GM18907 (cell line): ENCODE results near the gene SEC16A.

Source experiments
- ATAC-seq: cut with Tn5 transposase; IDR thresholded peaks from one replicate; pipeline ENCODE4 v1.9.1; 2021; ENCODE audit warnings: mild to moderate bottlenecking, moderate library complexity; ENCODE audit not compliant: unreplicated experiment

SEC16A gene

DNA sequence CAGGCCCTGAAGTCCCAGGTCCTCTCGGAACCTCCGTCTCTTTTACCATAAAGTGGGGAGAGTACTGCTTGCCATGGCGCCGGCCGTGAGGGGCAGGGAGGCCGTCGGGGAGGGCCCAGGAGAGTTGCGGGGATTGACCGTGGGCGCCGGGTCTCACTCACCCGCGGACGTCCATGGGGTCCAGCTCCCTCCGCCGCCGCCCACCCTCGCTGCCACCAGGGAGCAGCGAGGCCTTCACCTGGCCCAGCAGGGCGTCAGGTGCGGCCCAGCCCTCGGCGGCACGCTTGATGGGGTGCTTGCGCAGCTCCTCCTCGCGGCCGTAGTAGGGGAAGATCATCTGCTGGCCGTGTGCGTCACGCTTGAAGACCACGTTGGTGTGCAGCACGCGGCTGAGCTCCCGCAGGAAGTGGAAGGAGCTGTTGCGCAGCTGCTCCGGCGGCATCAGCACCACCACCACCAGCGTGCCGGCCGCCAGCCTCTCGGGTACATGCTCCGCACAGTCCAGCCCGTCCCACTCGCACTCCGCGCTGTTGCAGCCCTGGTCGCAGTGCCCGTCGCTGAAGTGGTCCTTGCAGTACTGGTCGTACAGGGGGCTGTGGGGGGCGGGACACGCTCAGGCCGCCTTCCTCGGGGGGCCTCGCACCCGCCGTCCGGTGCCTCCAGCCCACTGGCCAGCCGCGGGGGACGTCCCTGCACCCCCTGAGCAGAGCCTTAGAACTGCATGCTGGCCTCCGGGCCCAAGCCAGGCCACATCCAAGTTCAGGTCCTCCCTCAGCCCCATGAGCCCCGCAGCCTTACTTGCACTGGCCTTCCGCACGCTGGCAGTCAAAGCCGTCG is 21.9 kb upstream of the SEC16A start:
- no peak for ATAC-seq

GRCh38 chr9:136502940-136503550 is 20.2 kb upstream of the SEC16A start:
- ATAC-seq: no peak

DNA sequence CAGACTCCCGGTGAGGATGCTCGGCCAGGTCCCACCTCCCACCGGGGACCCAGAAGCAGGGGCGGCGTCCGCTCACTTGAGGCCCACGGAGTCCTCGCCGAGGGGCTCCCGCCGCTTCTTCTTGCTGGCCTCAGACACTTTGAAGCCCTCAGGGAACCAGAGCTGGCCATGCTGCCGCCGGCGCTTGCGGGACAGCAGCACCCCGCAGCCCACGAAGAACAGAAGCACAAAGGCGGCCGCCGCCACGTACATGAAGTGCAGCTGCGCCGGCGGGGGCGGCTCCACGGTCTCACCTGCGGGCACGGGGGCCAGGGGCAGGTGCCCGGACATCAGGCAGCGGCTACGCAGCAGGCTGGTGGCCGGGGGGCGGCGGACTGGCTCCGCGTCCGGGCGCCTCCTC is 19.4 kb upstream of the SEC16A start:
- no peak for ATAC-seq

GRCh38 chr9:136501686-136502085 is 18.8 kb upstream of the SEC16A start:
- ATAC-seq: no peak

DNA sequence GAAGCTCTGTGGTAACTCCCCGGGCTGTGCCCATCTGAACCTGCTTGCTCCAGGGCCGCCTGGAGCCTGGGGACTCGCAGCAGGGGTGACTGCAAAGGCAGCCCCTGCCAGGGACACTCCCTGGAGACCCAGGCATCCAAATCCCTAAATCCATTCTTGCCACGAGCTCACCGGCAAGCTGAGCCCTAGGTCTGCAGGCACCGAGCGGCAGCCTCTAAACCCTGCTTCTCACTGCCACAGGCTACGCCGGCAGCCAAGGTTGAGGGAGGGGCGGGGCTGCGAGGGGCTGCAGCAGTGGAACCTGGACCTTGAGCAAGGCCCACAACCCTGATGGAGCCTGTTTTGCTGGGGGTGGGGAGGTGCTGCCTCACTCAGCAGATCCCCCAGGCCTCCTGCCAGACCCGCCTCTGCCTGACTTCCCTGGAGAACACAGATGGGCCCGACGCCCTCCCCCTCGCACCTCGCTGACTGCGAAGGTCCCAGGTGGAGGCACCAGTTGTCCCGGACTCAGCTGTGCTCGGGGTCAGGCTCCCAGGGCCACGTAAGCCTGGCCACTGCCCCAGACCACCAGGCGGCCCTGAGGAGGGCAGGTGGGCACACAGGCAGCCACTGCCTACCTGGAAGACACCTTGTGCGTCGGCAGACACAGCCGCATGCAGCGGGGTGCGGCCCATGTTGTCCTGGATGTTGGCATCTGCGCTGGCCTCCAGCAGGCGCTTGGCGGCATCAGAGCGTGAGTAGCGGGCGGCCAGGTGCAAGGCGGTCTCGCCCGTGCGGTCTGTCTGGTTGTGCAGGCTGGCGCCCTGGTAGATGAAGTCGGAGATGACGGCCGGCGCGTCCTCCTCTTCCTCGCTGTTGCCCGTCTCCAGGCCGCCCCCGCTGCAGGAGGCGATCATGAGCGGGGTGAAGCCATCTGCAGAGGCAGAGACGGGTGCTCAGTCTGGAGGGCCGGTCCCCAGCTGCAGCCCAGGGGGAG is 17.4 kb upstream of the SEC16A start:
- ATAC-seq: no peak

GRCh38 chr9:136499071-136499934 is 16.5 kb upstream of the SEC16A start:
- no peak for ATAC-seq

DNA sequence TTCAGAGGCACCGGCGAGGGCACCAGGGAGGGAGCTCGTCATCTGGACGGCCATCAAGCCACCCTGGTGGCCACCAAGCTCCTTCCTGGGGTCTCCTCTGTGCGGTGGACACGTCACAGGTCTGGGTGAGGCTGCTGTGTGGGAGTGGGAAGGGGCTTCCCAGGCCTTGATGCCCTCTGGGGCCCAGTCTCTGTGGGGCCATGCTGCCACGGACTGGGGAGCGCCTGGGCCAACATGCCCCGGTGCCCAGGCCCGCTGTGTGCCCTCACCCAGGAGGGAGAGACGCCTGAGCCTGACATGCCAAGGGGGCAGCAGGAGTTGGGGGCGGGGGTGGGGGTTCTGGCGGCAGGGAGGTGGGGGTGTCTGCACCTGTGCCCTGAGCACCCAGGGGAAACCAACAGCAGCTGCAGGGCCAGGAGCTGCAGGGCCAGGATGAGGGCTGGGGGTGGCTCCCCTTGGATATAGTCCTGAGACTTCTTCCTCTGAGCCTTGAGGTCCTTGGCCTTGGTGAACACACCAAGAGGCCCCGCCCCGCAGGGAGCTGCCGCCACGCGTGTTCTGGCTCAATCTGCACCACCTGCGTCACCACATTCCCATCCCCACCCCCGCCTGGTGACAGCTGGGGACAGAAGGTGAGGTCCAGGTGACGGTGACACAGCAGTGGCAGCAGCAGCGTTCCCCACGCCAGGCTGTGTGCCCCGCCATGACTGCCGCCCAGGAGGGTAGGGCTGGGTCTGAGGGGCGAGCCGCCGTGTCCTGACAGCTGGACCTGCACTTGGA is 15.3 kb upstream of the SEC16A start:
- no peak for ATAC-seq

GRCh38 chr9:136496801-136497620 is 14.2 kb upstream of the SEC16A start:
- ATAC-seq: no peak

DNA sequence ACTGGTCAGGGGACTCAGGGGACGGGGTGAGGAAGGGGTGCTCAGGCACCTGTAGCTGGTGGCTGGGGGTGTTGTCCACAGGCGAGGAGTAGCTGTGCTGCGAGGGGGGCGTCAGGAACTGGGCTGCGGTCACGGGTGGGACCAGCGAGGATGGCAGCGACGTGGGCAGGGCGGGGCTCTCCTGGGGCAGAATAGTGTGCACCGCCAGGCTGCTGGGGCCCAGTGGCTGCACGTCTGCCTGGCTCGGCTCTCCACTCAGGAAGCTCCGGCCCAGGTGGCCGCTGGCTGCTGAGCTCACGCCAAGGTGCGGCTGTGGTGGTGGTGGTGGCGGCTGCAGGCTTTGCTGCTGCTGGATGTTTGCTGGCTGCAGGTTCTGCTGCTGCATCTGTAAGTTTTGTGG is 13.3 kb upstream of the SEC16A start:
- ATAC-seq: no peak

- no peak for ATAC-seq
Observed at GRCh38 chr9:136495238-136495800, 12.5 kb upstream of the SEC16A start.

GRCh38 chr9:136494531-136495215 is 11.8 kb upstream of the SEC16A start:
- ATAC-seq: no peak

DNA sequence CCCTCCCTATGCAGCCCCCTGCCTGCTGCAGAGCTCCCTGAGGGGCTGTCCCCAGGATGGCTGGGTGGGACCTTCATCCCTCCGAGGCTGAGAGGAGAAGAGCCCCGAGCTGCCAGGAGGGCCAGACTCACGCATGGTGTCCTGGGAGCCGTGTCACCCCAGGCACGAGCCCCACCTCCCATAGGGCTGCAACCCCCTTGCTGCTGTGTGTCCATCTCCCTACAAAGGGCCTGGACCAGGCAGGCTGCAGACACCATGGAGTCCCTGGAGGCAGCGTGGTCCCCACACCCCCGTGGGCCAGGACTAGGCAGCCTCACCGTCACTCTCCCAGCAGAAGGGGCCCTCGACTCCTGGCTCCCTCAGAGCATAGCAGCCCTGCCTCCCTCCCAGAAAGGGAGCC is 11.2 kb upstream of the SEC16A start:
- ATAC-seq: no peak

GRCh38 chr9:136493567-136493971 is 10.7 kb upstream of the SEC16A start:
- no peak for ATAC-seq

DNA sequence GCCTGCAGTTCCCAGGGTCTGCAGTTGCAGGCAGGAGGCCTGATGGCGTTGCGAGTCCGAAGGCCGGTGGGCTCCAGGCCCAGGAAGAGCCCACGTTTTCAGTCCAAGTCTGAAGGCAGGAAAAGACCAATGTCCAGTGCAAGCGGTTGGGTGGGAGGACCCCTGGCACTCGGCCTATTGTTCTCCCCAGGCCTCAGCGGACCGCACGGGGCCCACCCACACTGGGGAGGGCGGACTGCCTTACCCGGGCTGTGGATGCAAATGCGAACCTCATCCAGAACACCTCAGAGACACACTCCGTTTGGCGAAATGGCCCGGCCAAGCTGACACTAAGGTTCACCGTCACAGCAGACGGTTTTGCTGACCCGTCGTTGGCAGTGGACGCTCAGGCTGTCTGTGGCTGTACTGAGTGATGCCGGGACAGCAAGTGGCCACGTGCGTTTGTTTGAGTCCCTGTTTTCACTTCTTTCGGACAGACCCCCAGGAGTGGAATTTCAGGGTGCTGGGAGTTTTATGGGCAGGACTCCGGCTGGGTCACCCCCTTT is 10.2 kb upstream of the SEC16A start:
- ATAC-seq: no peak

DNA sequence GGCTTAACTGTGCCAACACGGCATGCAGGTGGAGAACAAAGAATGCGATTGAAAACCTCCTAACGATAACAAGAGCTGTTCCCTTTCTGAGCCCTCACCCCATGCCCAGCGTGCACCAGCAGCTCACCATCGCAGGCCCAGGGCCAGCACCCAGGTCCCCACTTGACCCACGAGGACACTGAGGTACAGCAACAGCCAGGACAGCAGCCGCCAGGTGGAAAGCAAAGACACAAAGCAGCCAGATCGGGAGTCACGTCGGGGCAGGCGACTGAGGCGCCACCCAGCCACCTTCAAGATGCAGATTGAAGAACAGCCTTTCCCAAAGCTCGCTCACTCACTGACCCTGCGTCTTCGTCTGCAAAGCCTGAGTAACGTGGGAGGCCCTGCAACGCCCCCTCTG is 6.9 kb upstream of the SEC16A start:
- no peak for ATAC-seq

GRCh38 chr9:136488247-136489214 is 5.7 kb upstream of the SEC16A start:
- ATAC-seq: no peak
